GM12878 (cell line): ENCODE results near the gene HPS3. TPM values are rescaled to one million over a fixed set of nuclear protein-coding genes. Genes with fewer than 3 reads are reported as not detected.

Source experiments
- ATAC-seq: fragments of 200-7000 bp; cut with Tn5 transposase; 3 replicates; pipeline ENCODE4 v1.9.1; 2020; ENCODE audit warnings: mild to moderate bottlenecking, moderate library complexity
- BruUV-seq: library from RNA; stranded (reverse); fragments of 400-500 nt; replicated peaks from 2 replicates; lab custom pipeline; 2021; lab: Mats Ljungman, UMichigan
- CTCF ChIA-PET: fragments of 300-600 bp; sonication (Branson Sonifier 250); formaldehyde crosslinking; extraction: SDS; loops from one replicate; lab custom pipeline; 2021; ENCODE audit warnings: inconsistent platforms; lab: Yijun Ruan, JAX
- POLR2A ChIA-PET: fragments of 350-600 bp; formaldehyde crosslinking; extraction: SDS; loops from one replicate; lab custom pipeline; 2021; ENCODE audit warnings: inconsistent platforms; lab: Charles Lee
- RAD21 ChIA-PET: fragments of 300-600 bp; sonication (Branson Sonifier 250); formaldehyde crosslinking; loops from one replicate; lab custom pipeline; 2023; ENCODE audit warnings: antibody characterized with exemption; ENCODE audit not compliant: unreplicated experiment; lab: Charles Lee
- SMC1A ChIA-PET: fragments of 300-600 bp; sonication (Branson Sonifier 250); formaldehyde crosslinking; loops from one replicate; lab custom pipeline; 2023; ENCODE audit not compliant: unreplicated experiment, uncharacterized antibody; lab: Charles Lee
- DNase-seq: peaks from one replicate; pipeline ENCODE4 v3.0.0-alpha.2; 2011; ENCODE audit warnings: low read depth, low spot score
- FAIRE-seq: peaks from 3 replicates; lab custom pipeline; 2011; peaks lifted over from hg19 to GRCh38; lab: Jason Lieb, UNC
- H2AFZ ChIP-seq: 2 replicates; pipeline ENCODE4 v1.6.0; 2011; ENCODE audit warnings: low read depth, low read length, control low read depth; ENCODE audit not compliant: control insufficient read depth
- H3K27ac ChIP-seq: 2 replicates; pipeline ENCODE4 v1.5.1; 2011; ENCODE audit warnings: control low read depth; ENCODE audit not compliant: control insufficient read depth, insufficient read depth
- H3K27me3 ChIP-seq, 2 experiments: replicated peaks in 1 of 2; 2 replicates each; pipeline versions ENCODE4 v1.6.0 to v1.6.1; 2011; ENCODE audit warnings: low read length in 1 of 2; ENCODE audit not compliant: control insufficient read depth in 2 of 2, insufficient read depth in 2 of 2
- H3K36me3 ChIP-seq, 2 experiments: 2 replicates each; pipeline ENCODE4 v1.5.1; 2011; ENCODE audit warnings: low read length in 1 of 2; ENCODE audit not compliant: control insufficient read depth in 2 of 2, insufficient read depth in 2 of 2
- H3K4me1 ChIP-seq: 2 replicates; pipeline ENCODE4 v1.6.1; 2011; ENCODE audit warnings: mild to moderate bottlenecking, low read length, moderate library complexity, mixed read lengths; ENCODE audit not compliant: control insufficient read depth, insufficient read depth
- H3K4me2 ChIP-seq: 2 replicates; pipeline ENCODE4 v1.6.0; 2011; ENCODE audit warnings: control low read depth; ENCODE audit not compliant: control insufficient read depth, insufficient read depth
- H3K4me3 ChIP-seq: fragments of 200-600 bp; sonication (generic); 2 replicates; pipeline ENCODE4 v1.5.1; 2016
- H3K79me2 ChIP-seq: 2 replicates; pipeline ENCODE4 v1.6.0; 2011; ENCODE audit warnings: low read length; ENCODE audit not compliant: control insufficient read depth, insufficient read depth
- H3K9ac ChIP-seq: 2 replicates; pipeline ENCODE4 v1.8.0; 2011; ENCODE audit warnings: low read length, control low read depth, mixed read lengths; ENCODE audit not compliant: control insufficient read depth, insufficient read depth
- H3K9me3 ChIP-seq: replicated peaks from 3 replicates; pipeline ENCODE4 v1.5.1; 2011; ENCODE audit warnings: mild to moderate bottlenecking, low read length; ENCODE audit not compliant: control insufficient read depth, insufficient read depth
- H4K20me1 ChIP-seq: 2 replicates; pipeline ENCODE4 v1.6.0; 2011; ENCODE audit not compliant: control insufficient read depth, insufficient read depth
- CREB1 ChIP-seq: IDR thresholded peaks from 2 replicates; pipeline ENCODE4 v1.6.1; 2012; ENCODE audit warnings: low read depth, mild to moderate bottlenecking, inconsistent platforms
- EGR1 ChIP-seq, 2 experiments: IDR thresholded peaks; 1 replicate in 1 of 2; 2 replicates in 1 of 2; pipeline ENCODE4 v1.6.1; 2011 to 2012; ENCODE audit warnings: low read depth in 2 of 2, low read length in 2 of 2, borderline replicate concordance in 1 of 2, mild to moderate bottlenecking in 1 of 2, moderate library complexity in 1 of 2
- ETV6 ChIP-seq, 2 experiments: fragments of 450-650 bp in 1 of 2; IDR thresholded peaks in 1 of 2; conservative IDR thresholded peaks in 1 of 2; 2 replicates each; pipeline ENCODE4 v1.6.1; 2014; ENCODE audit warnings: antibody characterized with exemption in 1 of 2, borderline replicate concordance in 1 of 2, low read depth in 1 of 2, mild to moderate bottlenecking in 1 of 2, moderate library complexity in 1 of 2
- HDAC6 ChIP-seq: fragments of 200-600 bp; sonication (generic); IDR thresholded peaks from one replicate; pipeline ENCODE4 v1.8.0; 2017; ENCODE audit warnings: antibody characterized with exemption; ENCODE audit not compliant: unreplicated experiment
- MXI1 ChIP-seq: fragments of 150-350 bp; IDR thresholded peaks from 2 replicates; pipeline ENCODE4 v1.6.1; 2011; ENCODE audit warnings: low read depth, mild to moderate bottlenecking, inconsistent platforms, low read length, improper control_type of control experiment
- NFIC ChIP-seq: IDR thresholded peaks from 2 replicates; pipeline ENCODE4 v1.6.1; 2012; ENCODE audit warnings: low read depth, mild to moderate bottlenecking, inconsistent platforms, low read length, moderate library complexity
- NFYA ChIP-seq: IDR thresholded peaks from 2 replicates; pipeline ENCODE4 v1.6.1; 2011; ENCODE audit warnings: low read depth, mild to moderate bottlenecking, low read length, improper control_type of control experiment, borderline replicate concordance
- SMAD1 ChIP-seq: fragments of 450-650 bp; IDR thresholded peaks from 2 replicates; pipeline ENCODE4 v1.6.1; 2018; ENCODE audit warnings: mild to moderate bottlenecking, low read depth; ENCODE audit not compliant: partially characterized antibody
- ZSCAN29 ChIP-seq: fragments of 450-650 bp; IDR thresholded peaks from 2 replicates; pipeline ENCODE4 v1.6.1; 2017; ENCODE audit warnings: mild to moderate bottlenecking, moderate library complexity
- ZZZ3 ChIP-seq: IDR thresholded peaks from 2 replicates; pipeline ENCODE4 v1.6.1; 2011; ENCODE audit warnings: low read depth; ENCODE audit not compliant: control insufficient read depth, insufficient read length
- WGBS: methylation state at CpG from one replicate; pipeline ENCODE4 v1.1.6; 2016; ENCODE audit warnings: low lambda C conversion rate; ENCODE audit not compliant: insufficient replicate concordance, insufficient coverage; ENCODE audit errors: missing lambda C conversion rate; 5-methylcytosine and 5-hydroxymethylcytosine counted together
- in situ Hi-C: fragments of 300-500 bp; cut with MboI; formaldehyde crosslinking; loops from 9 replicates; pipeline ENCODE4 v1.14.3; 2018; ENCODE audit warnings: mixed read lengths
- intact Hi-C: fragments of 100-400 bp; cut with micrococcal nuclease; formaldehyde crosslinking; loops from one replicate; pipeline ENCODE4 v1.14.2; 2022; ENCODE audit not compliant: unreplicated experiment
- polyA plus RNA-seq, 11 experiments: library from polyadenylated mRNA; depleted of rRNA in 4 of 11; unstranded in 6 of 11; stranded (reverse) in 5 of 11; fragments of >200 nt; fragmentation: Nextera tagmentation in 4 of 11; fragmentation: Illumina TruSeq in 1 of 11; extraction: Ambion mirVana in 4 of 11; extraction: Trizol in 1 of 11; gene quantifications; 1 replicate in 1 of 11; 2 replicates in 10 of 11; pipeline versions ENCODE4 v1.2.1 to v1.2.3, GENCODE V29; 2011 to 2016; ENCODE audit warnings: inconsistent platforms in 2 of 11, missing spikeins in 2 of 11, low read depth in 1 of 11
- total RNA-seq, 4 experiments: library from RNA; depleted of rRNA in 3 of 4; stranded (reverse); fragments of >200 nt in 3 of 4; fragmentation: Illumina TruSeq in 1 of 4; extraction: Trizol in 1 of 4; gene quantifications; 2 replicates each; pipeline versions ENCODE4 v1.2.1 to v1.2.3, GENCODE V29; 2013 to 2021
- TF ChIP-seq, protein P1 (sequence below): IDR thresholded peaks from 2 replicates; pipeline ENCODE4 v1.6.1; 2011; ENCODE audit warnings: borderline replicate concordance, low read depth, mild to moderate bottlenecking, moderate library complexity, mixed read lengths, low read length; ENCODE audit not compliant: insufficient read depth; ENCODE audit errors: extremely low read length
- TF ChIP-seq, protein P2 (sequence below): fragments of 450-650 bp; IDR thresholded peaks from 2 replicates; pipeline ENCODE4 v1.6.1; 2017; ENCODE audit warnings: mild to moderate bottlenecking, moderate library complexity
- TF ChIP-seq, protein P3 (sequence below): fragments of 450-650 bp; IDR thresholded peaks from 2 replicates; pipeline ENCODE4 v1.6.1; 2018; ENCODE audit warnings: borderline replicate concordance, mild to moderate bottlenecking; ENCODE audit not compliant: partially characterized antibody
- TF ChIP-seq, protein P4 (sequence below), 3 experiments: IDR thresholded peaks in 2 of 3; conservative IDR thresholded peaks in 1 of 3; 2 replicates each; pipeline ENCODE4 v1.5.1; 2011; ENCODE audit warnings: low read depth in 3 of 3, low read length in 3 of 3, mild to moderate bottlenecking in 3 of 3, control low read depth in 2 of 3, moderate library complexity in 2 of 3, inconsistent platforms in 1 of 3, mixed read lengths in 1 of 3; ENCODE audit not compliant: control insufficient read depth in 2 of 3, insufficient read depth in 1 of 3; ENCODE audit errors: extremely low read depth in 1 of 3

HPS3 gene
- total and polyA plus RNA-seq, 10 of the 15 experiments (the other 5 are each of a cell fraction or from before 2014, with no cell fraction given), result 2.7 to 26.5 (median 14.8) TPM

- no peak for ATAC-seq
- Histone ChIP-seq H3K9ac (no peak overlapping the region), H3K79me2 (no peaks in the 10 kb centered on the region), H3K36me3 (no peaks in the 10 kb centered on the region), H3K27me3 (no peaks in the 10 kb centered on the region), H2AFZ (no peak overlapping the region), H3K27ac (no peak overlapping the region), H3K4me2 (no peak overlapping the region), H3K4me1 (peaks cover 11% of the 10 kb centered on the region), H4K20me1 (no peaks in the 10 kb centered on the region), H3K9me3 (no peaks in the 10 kb centered on the region), H3K4me3 (no peak overlapping the region)
- 38% methylated on average over 4 of the region's 4 CpGs for WGBS
- FAIRE-seq, result no peak
- POLR2A ChIA-PET, result no interaction called here
- TF ChIP-seq, protein P1, sequence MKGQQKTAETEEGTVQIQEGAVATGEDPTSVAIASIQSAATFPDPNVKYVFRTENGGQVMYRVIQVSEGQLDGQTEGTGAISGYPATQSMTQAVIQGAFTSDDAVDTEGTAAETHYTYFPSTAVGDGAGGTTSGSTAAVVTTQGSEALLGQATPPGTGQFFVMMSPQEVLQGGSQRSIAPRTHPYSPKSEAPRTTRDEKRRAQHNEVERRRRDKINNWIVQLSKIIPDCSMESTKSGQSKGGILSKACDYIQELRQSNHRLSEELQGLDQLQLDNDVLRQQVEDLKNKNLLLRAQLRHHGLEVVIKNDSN, result no peak
- TF ChIP-seq, protein P2, sequence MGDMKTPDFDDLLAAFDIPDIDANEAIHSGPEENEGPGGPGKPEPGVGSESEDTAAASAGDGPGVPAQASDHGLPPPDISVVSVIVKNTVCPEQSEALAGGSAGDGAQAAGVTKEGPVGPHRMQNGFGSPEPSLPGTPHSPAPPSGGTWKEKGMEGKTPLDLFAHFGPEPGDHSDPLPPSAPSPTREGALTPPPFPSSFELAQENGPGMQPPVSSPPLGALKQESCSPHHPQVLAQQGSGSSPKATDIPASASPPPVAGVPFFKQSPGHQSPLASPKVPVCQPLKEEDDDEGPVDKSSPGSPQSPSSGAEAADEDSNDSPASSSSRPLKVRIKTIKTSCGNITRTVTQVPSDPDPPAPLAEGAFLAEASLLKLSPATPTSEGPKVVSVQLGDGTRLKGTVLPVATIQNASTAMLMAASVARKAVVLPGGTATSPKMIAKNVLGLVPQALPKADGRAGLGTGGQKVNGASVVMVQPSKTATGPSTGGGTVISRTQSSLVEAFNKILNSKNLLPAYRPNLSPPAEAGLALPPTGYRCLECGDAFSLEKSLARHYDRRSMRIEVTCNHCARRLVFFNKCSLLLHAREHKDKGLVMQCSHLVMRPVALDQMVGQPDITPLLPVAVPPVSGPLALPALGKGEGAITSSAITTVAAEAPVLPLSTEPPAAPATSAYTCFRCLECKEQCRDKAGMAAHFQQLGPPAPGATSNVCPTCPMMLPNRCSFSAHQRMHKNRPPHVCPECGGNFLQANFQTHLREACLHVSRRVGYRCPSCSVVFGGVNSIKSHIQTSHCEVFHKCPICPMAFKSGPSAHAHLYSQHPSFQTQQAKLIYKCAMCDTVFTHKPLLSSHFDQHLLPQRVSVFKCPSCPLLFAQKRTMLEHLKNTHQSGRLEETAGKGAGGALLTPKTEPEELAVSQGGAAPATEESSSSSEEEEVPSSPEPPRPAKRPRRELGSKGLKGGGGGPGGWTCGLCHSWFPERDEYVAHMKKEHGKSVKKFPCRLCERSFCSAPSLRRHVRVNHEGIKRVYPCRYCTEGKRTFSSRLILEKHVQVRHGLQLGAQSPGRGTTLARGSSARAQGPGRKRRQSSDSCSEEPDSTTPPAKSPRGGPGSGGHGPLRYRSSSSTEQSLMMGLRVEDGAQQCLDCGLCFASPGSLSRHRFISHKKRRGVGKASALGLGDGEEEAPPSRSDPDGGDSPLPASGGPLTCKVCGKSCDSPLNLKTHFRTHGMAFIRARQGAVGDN, result no peak
- TF ChIP-seq HDAC6 (no peak), NFIC (no peak), MXI1 (no peak), ZSCAN29 (no peak), EGR1 (IDR thresholded peaks at IDR 0.05; ENCODE audit: borderline replicate concordance in 1 of 2, low read depth in 2 of 2, low read length in 2 of 2) (no peak), ZZZ3 (no peak), CREB1 (no peak), ETV6 (conservative IDR thresholded peaks at IDR 0.05 in 1 of 2, IDR thresholded peaks at IDR 0.05 in 1 of 2; ENCODE audit: borderline replicate concordance in 1 of 2, low read depth in 1 of 2) (no peak), SMAD1 (no peak), NFYA (no peak)
- TF ChIP-seq, protein P3, sequence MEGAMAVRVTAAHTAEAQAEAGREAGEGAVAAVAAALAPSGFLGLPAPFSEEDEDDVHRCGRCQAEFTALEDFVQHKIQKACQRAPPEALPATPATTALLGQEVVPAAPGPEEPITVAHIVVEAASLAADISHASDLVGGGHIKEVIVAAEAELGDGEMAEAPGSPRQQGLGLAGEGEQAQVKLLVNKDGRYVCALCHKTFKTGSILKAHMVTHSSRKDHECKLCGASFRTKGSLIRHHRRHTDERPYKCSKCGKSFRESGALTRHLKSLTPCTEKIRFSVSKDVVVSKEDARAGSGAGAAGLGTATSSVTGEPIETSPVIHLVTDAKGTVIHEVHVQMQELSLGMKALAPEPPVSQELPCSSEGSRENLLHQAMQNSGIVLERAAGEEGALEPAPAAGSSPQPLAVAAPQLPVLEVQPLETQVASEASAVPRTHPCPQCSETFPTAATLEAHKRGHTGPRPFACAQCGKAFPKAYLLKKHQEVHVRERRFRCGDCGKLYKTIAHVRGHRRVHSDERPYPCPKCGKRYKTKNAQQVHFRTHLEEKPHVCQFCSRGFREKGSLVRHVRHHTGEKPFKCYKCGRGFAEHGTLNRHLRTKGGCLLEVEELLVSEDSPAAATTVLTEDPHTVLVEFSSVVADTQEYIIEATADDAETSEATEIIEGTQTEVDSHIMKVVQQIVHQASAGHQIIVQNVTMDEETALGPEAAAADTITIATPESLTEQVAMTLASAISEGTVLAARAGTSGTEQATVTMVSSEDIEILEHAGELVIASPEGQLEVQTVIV, result no peak
- TF ChIP-seq, protein P4, sequence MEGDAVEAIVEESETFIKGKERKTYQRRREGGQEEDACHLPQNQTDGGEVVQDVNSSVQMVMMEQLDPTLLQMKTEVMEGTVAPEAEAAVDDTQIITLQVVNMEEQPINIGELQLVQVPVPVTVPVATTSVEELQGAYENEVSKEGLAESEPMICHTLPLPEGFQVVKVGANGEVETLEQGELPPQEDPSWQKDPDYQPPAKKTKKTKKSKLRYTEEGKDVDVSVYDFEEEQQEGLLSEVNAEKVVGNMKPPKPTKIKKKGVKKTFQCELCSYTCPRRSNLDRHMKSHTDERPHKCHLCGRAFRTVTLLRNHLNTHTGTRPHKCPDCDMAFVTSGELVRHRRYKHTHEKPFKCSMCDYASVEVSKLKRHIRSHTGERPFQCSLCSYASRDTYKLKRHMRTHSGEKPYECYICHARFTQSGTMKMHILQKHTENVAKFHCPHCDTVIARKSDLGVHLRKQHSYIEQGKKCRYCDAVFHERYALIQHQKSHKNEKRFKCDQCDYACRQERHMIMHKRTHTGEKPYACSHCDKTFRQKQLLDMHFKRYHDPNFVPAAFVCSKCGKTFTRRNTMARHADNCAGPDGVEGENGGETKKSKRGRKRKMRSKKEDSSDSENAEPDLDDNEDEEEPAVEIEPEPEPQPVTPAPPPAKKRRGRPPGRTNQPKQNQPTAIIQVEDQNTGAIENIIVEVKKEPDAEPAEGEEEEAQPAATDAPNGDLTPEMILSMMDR (IDR thresholded peaks at IDR 0.05 in 2 of 3, conservative IDR thresholded peaks at IDR 0.05 in 1 of 3; ENCODE audit: control insufficient read depth in 2 of 3, extremely low read depth in 1 of 3, insufficient read depth in 1 of 3, low read depth in 3 of 3, low read length in 3 of 3), result no peak
- SMC1A ChIA-PET, result no interaction called here
- no peak for DNase-seq
- no TSS peak for BruUV-seq
- in situ Hi-C loops, result no loop called here
- RAD21 ChIA-PET, result no interaction called here
- intact Hi-C loops, result no loop called here
- CTCF ChIA-PET, result no interaction called here
Measured at GRCh38 chr3:149199474-149199873, 70.0 kb downstream of the HPS3 start.
